Central memory CD8-positive, alpha-beta T cell (primary cell): ENCODE data around the gene NKD2.

Experiments
- ATAC-seq: fragments of 150-1000 bp; cut with Tn5 transposase; replicated peaks from 2 replicates; pipeline ENCODE4 v1.10.0; 2022; ENCODE audit warnings: mild to moderate bottlenecking, moderate FRiP score, moderate number of reproducible peaks; ENCODE audit not compliant: poor library complexity, severe bottlenecking; ENCODE audit errors: extremely low read depth
- DNase-seq, 2 donors: peaks; one replicate each; pipeline ENCODE4 v3.0.0; 2021; ENCODE audit warnings: low spot score in 2 of 2
- H3K27ac Mint-ChIP-seq: one replicate; pipeline ENCODE4 v1.8.0; 2022; ENCODE audit warnings: low read depth, mild to moderate bottlenecking, moderate library complexity, mixed read lengths
- H3K27me3 Mint-ChIP-seq: one replicate; pipeline ENCODE4 v1.8.0; 2022; ENCODE audit warnings: mixed read lengths
- H3K36me3 Mint-ChIP-seq: one replicate; pipeline ENCODE4 v1.8.0; 2022; ENCODE audit warnings: mild to moderate bottlenecking, moderate library complexity, mixed read lengths; ENCODE audit not compliant: insufficient read depth
- H3K4me1 Mint-ChIP-seq: one replicate; pipeline ENCODE4 v1.8.0; 2022; ENCODE audit warnings: mixed read lengths
- H3K4me3 Mint-ChIP-seq: one replicate; pipeline ENCODE4 v1.8.0; 2022; ENCODE audit warnings: mild to moderate bottlenecking, moderate library complexity, mixed read lengths
- H3K9me3 Mint-ChIP-seq: one replicate; pipeline ENCODE4 v1.8.0; 2022; ENCODE audit warnings: mixed read lengths

Gene NKD2

GRCh38 chr5:1041225-1042143 is 32.9 kb downstream of the NKD2 start:
- Mint-ChIP-seq H3K4me3 (no peak overlapping the region), H3K27ac (no peak overlapping the region), H3K9me3 (peaks cover 52% of the 10 kb centered on the region), H3K36me3 (peaks cover 11% of the 10 kb centered on the region), H3K27me3 (no peaks in the 10 kb centered on the region), H3K4me1 (peaks cover 18% of the 10 kb centered on the region)
- no peak for DNase-seq
- ATAC-seq, result no peak

- DNase-seq (no peak), ATAC-seq (no peak)
- Mint-ChIP-seq H3K4me3 (no peak overlapping the region), H3K27me3 (no peaks in the 10 kb centered on the region), H3K27ac (no peak overlapping the region), H3K4me1 (peaks cover 29% of the 10 kb centered on the region), H3K36me3 (peaks cover 13% of the 10 kb centered on the region), H3K9me3 (peaks cover 63% of the 10 kb centered on the region)
Observed at GRCh38 chr5:1042626-1043025, 34.0 kb downstream of the NKD2 start.

GRCh38 chr5:1043327-1043726 is 34.7 kb downstream of the NKD2 start:
- Mint-ChIP-seq H3K27me3 (no peaks in the 10 kb centered on the region), H3K4me1 (peaks cover 29% of the 10 kb centered on the region), H3K27ac (no peak overlapping the region), H3K36me3 (peaks cover 13% of the 10 kb centered on the region), H3K9me3 (peaks cover 70% of the 10 kb centered on the region), H3K4me3 (no peak overlapping the region)
- ATAC-seq, result no peak
- no peak for DNase-seq

GRCh38 chr5:1044117-1044516 is 35.5 kb downstream of the NKD2 start:
- no peak for ATAC-seq
- peaks cover 72% of the 10 kb centered on the region for H3K9me3 Mint-ChIP-seq
- no peak for DNase-seq
- peak overlapping the region; percentile 0 for H3K27ac Mint-ChIP-seq
- H3K4me3 Mint-ChIP-seq, result no peak overlapping the region
- H3K36me3 Mint-ChIP-seq, result peaks cover 13% of the 10 kb centered on the region
- no peaks in the 10 kb centered on the region for H3K27me3 Mint-ChIP-seq
- peaks cover 29% of the 10 kb centered on the region for H3K4me1 Mint-ChIP-seq

GRCh38 chr5:1045960-1046560 is 37.5 kb downstream of the NKD2 start:
- no peak overlapping the region for H3K27ac Mint-ChIP-seq
- peaks cover 14% of the 10 kb centered on the region for H3K36me3 Mint-ChIP-seq
- ATAC-seq (no peak), DNase-seq (no peak)
- peaks cover 29% of the 10 kb centered on the region for H3K4me1 Mint-ChIP-seq
- H3K27me3 Mint-ChIP-seq, result no peaks in the 10 kb centered on the region
- H3K4me3 Mint-ChIP-seq, result no peak overlapping the region
- peaks cover 72% of the 10 kb centered on the region for H3K9me3 Mint-ChIP-seq

- H3K27ac Mint-ChIP-seq, result peak overlapping the region; percentile 0
- H3K27me3 Mint-ChIP-seq, result no peaks in the 10 kb centered on the region
- peaks cover 14% of the 10 kb centered on the region for H3K36me3 Mint-ChIP-seq
- DNase-seq (no peak), ATAC-seq (no peak)
- no peak overlapping the region for H3K4me3 Mint-ChIP-seq
- peaks cover 61% of the 10 kb centered on the region for H3K9me3 Mint-ChIP-seq
- peaks cover 29% of the 10 kb centered on the region for H3K4me1 Mint-ChIP-seq
Observed at GRCh38 chr5:1047332-1047965, 38.8 kb downstream of the NKD2 start.

- Mint-ChIP-seq H3K27me3 (no peaks in the 10 kb centered on the region), H3K36me3 (peaks cover 13% of the 10 kb centered on the region), H3K9me3 (peaks cover 53% of the 10 kb centered on the region), H3K4me3 (no peak overlapping the region), H3K4me1 (peaks cover 29% of the 10 kb centered on the region), H3K27ac (no peak overlapping the region)
- ATAC-seq (no peak), DNase-seq (no peak)
Observed at GRCh38 chr5:1048162-1048721, 39.6 kb downstream of the NKD2 start.

- Mint-ChIP-seq H3K36me3 (peaks cover 9% of the 10 kb centered on the region), H3K4me1 (peaks cover 24% of the 10 kb centered on the region), H3K27me3 (no peaks in the 10 kb centered on the region), H3K4me3 (no peak overlapping the region), H3K27ac (no peak overlapping the region), H3K9me3 (peaks cover 44% of the 10 kb centered on the region)
- ATAC-seq (no peak), DNase-seq (no peak)
Observed at GRCh38 chr5:1048861-1049838, 40.5 kb downstream of the NKD2 start.

GRCh38 chr5:1050423-1051365 is 42.1 kb downstream of the NKD2 start:
- H3K9me3 Mint-ChIP-seq, result peaks cover 29% of the 10 kb centered on the region
- peaks cover 12% of the 10 kb centered on the region for H3K4me1 Mint-ChIP-seq

GRCh38 chr5:1051366-1051720 is 42.7 kb downstream of the NKD2 start:
- no peak for ATAC-seq

More at GRCh38 chr5:1050423-1051365, 42.1 kb downstream of the NKD2 start:
- ATAC-seq, result no peak
- Mint-ChIP-seq H3K36me3 (peaks cover 8% of the 10 kb centered on the region), H3K27ac (no peak overlapping the region), H3K4me3 (no peak overlapping the region), H3K27me3 (no peaks in the 10 kb centered on the region)
- no peak for DNase-seq

GRCh38 chr5:1052076-1052475 is 43.5 kb downstream of the NKD2 start:
- peaks cover 4% of the 10 kb centered on the region for H3K36me3 Mint-ChIP-seq
- H3K27ac Mint-ChIP-seq, result no peak overlapping the region
- peaks cover 15% of the 10 kb centered on the region for H3K9me3 Mint-ChIP-seq
- DNase-seq, result no peak
- no peak overlapping the region for H3K4me3 Mint-ChIP-seq
- peaks cover 6% of the 10 kb centered on the region for H3K4me1 Mint-ChIP-seq
- ATAC-seq, result no peak
- no peaks in the 10 kb centered on the region for H3K27me3 Mint-ChIP-seq

More at GRCh38 chr5:1051366-1051720, 42.7 kb downstream of the NKD2 start:
- H3K4me3 Mint-ChIP-seq, result no peak overlapping the region
- peaks cover 22% of the 10 kb centered on the region for H3K9me3 Mint-ChIP-seq
- H3K27ac Mint-ChIP-seq, result no peak overlapping the region
- peaks cover 5% of the 10 kb centered on the region for H3K36me3 Mint-ChIP-seq
- peaks cover 11% of the 10 kb centered on the region for H3K4me1 Mint-ChIP-seq
- no peak for DNase-seq
- no peaks in the 10 kb centered on the region for H3K27me3 Mint-ChIP-seq
